CD4-positive, alpha-beta T cell treated with Interferon gamma for 1 hour (primary cell): ENCODE results near the gene DPH2.

Source experiments
- DNase-seq: peaks from one replicate; pipeline ENCODE4 v3.0.0-alpha.2; 2020

The DPH2 gene

GRCh38 chr1:44008259-44008658, 38.4 kb downstream of the DPH2 start:
- no peak for DNase-seq

GRCh38 chr1:44010935-44011471, 41.2 kb downstream of the DPH2 start:
- no peak for DNase-seq

GRCh38 chr1:44012404-44012803, 42.6 kb downstream of the DPH2 start:
- DNase-seq: no peak

GRCh38 chr1:44012941-44013609, 43.3 kb downstream of the DPH2 start:
- no peak for DNase-seq

GRCh38 chr1:44013949-44014348, 44.1 kb downstream of the DPH2 start:
- no peak for DNase-seq

GRCh38 chr1:44014365-44015104, 44.7 kb downstream of the DPH2 start:
- no peak for DNase-seq

- no peak for DNase-seq
Observed at GRCh38 chr1:44015206-44015605, 45.4 kb downstream of the DPH2 start.

- no peak for DNase-seq
Observed at GRCh38 chr1:44016041-44016889, 46.5 kb downstream of the DPH2 start.

- no peak for DNase-seq
Observed at GRCh38 chr1:44016890-44017400, 47.1 kb downstream of the DPH2 start.

- no peak for DNase-seq
Observed at GRCh38 chr1:44019466-44019948, 49.7 kb downstream of the DPH2 start.

- no peak for DNase-seq
Observed at GRCh38 chr1:44020464-44020863, 50.7 kb downstream of the DPH2 start.

- no peak for DNase-seq
Observed at GRCh38 chr1:44021156-44021555, 51.3 kb downstream of the DPH2 start.

- no peak for DNase-seq
Observed at GRCh38 chr1:44021581-44022321, 51.9 kb downstream of the DPH2 start.
